Ishikawa (cell line): Measurements from ENCODE around the gene NLRP8.
A peak's percentile ranks its signal among the peaks of the same experiment; 100 is the strongest.

Source experiments
- CEBPB ChIP-seq: IDR thresholded peaks from 2 replicates; pipeline ENCODE4 v1.6.1; 2012
- CREB1 ChIP-seq: IDR thresholded peaks from 2 replicates; pipeline ENCODE4 v1.6.1; 2012; ENCODE audit warnings: low read depth
- EGR1 ChIP-seq: IDR thresholded peaks from 2 replicates; pipeline ENCODE4 v1.6.1; 2012
- EP300 ChIP-seq: IDR thresholded peaks from 2 replicates; pipeline ENCODE4 v1.6.1; 2012; ENCODE audit warnings: borderline replicate concordance
- FOXM1 ChIP-seq: IDR thresholded peaks from 2 replicates; pipeline ENCODE4 v1.6.1; 2012; ENCODE audit warnings: low read depth, borderline replicate concordance
- NFIC ChIP-seq: IDR thresholded peaks from 2 replicates; pipeline ENCODE4 v1.6.1; 2012
- RAD21 ChIP-seq: IDR thresholded peaks from 2 replicates; pipeline ENCODE4 v1.6.1; 2012; ENCODE audit warnings: low read depth
- TAF1 ChIP-seq: IDR thresholded peaks from 2 replicates; pipeline ENCODE4 v1.6.1; 2012; ENCODE audit warnings: low read depth, mild to moderate bottlenecking
- TCF12 ChIP-seq: IDR thresholded peaks from 2 replicates; pipeline ENCODE4 v1.6.1; 2012; ENCODE audit warnings: low read depth
- TEAD4 ChIP-seq: IDR thresholded peaks from 2 replicates; pipeline ENCODE4 v1.6.1; 2012
- YY1 ChIP-seq: IDR thresholded peaks from 2 replicates; pipeline ENCODE4 v1.6.1; 2012; ENCODE audit warnings: low read depth
- ZBTB7A ChIP-seq: IDR thresholded peaks from 2 replicates; pipeline ENCODE4 v1.6.1; 2012; ENCODE audit warnings: low read depth
- TF ChIP-seq, protein P1 (sequence below): IDR thresholded peaks from 2 replicates; pipeline ENCODE4 v1.6.1; 2012; ENCODE audit warnings: low read depth, mild to moderate bottlenecking
- TF ChIP-seq, protein P2 (sequence below): IDR thresholded peaks from 2 replicates; pipeline ENCODE4 v1.6.1; 2012
- TF ChIP-seq, protein P3 (sequence below): IDR thresholded peaks from 2 replicates; pipeline ENCODE4 v1.6.1; 2012

Gene NLRP8

GRCh38 chr19:55913643-55914268 lies 33.9 kb upstream of the NLRP8 start:
- TF ChIP-seq RAD21 (peak; percentile 35; the same call in 1 of the 2 replicates), TAF1 (no peak)
- TF ChIP-seq, protein P1, sequence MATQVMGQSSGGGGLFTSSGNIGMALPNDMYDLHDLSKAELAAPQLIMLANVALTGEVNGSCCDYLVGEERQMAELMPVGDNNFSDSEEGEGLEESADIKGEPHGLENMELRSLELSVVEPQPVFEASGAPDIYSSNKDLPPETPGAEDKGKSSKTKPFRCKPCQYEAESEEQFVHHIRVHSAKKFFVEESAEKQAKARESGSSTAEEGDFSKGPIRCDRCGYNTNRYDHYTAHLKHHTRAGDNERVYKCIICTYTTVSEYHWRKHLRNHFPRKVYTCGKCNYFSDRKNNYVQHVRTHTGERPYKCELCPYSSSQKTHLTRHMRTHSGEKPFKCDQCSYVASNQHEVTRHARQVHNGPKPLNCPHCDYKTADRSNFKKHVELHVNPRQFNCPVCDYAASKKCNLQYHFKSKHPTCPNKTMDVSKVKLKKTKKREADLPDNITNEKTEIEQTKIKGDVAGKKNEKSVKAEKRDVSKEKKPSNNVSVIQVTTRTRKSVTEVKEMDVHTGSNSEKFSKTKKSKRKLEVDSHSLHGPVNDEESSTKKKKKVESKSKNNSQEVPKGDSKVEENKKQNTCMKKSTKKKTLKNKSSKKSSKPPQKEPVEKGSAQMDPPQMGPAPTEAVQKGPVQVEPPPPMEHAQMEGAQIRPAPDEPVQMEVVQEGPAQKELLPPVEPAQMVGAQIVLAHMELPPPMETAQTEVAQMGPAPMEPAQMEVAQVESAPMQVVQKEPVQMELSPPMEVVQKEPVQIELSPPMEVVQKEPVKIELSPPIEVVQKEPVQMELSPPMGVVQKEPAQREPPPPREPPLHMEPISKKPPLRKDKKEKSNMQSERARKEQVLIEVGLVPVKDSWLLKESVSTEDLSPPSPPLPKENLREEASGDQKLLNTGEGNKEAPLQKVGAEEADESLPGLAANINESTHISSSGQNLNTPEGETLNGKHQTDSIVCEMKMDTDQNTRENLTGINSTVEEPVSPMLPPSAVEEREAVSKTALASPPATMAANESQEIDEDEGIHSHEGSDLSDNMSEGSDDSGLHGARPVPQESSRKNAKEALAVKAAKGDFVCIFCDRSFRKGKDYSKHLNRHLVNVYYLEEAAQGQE: no peak

DNA sequence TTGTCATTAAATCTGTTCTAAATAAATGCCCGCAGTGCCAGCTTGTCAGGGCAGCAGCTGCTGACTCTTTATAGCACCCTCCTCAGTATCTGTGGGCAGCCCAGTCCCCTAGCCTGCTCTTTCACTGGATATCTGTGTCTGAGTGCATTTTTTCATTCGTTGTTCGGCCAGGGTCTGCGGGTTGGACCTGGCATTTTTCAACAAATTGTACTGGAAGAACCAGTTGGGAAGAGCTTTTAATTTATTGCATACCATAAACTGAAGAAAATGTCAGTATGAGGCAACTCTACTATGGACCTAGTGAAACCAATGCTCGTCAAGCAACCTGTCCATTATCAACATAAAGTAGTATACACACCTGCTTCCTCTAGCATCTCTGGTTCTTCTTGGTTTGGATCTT lies 24.1 kb upstream of the NLRP8 start:
- TF ChIP-seq FOXM1 (no peak), EP300 (no peak), YY1 (no peak), RAD21 (no peak), ZBTB7A (no peak), TEAD4 (no peak), TCF12 (no peak)
- TF ChIP-seq, protein P1: no peak
- TF ChIP-seq, protein P2, sequence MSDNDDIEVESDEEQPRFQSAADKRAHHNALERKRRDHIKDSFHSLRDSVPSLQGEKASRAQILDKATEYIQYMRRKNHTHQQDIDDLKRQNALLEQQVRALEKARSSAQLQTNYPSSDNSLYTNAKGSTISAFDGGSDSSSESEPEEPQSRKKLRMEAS: no peak

DNA sequence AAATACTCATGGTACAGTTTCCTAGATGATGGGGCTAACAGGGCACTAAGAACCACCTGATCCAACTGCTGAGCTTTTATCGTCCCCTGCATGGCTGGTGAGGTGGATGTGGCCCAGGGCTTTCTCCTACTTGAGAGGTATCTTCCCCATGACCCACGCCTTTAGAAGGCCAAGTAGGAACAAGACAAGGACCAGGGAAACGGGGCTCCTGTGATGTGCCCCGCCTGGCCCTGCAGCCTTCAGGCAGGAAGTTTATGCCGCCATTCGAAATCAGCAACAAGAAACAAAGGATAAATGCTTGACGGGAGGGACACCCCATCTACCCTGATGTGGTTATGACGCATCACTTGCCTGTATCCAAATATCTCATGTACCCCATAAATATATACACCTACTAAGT lies 19.6 kb upstream of the NLRP8 start:
- no peak for TF ChIP-seq ZBTB7A
- TF ChIP-seq CEBPB: no peak
- no peak for TF ChIP-seq RAD21
- TF ChIP-seq, protein P3, sequence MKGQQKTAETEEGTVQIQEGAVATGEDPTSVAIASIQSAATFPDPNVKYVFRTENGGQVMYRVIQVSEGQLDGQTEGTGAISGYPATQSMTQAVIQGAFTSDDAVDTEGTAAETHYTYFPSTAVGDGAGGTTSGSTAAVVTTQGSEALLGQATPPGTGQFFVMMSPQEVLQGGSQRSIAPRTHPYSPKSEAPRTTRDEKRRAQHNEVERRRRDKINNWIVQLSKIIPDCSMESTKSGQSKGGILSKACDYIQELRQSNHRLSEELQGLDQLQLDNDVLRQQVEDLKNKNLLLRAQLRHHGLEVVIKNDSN: no peak
- no peak for TF ChIP-seq NFIC
- TF ChIP-seq FOXM1: no peak

DNA sequence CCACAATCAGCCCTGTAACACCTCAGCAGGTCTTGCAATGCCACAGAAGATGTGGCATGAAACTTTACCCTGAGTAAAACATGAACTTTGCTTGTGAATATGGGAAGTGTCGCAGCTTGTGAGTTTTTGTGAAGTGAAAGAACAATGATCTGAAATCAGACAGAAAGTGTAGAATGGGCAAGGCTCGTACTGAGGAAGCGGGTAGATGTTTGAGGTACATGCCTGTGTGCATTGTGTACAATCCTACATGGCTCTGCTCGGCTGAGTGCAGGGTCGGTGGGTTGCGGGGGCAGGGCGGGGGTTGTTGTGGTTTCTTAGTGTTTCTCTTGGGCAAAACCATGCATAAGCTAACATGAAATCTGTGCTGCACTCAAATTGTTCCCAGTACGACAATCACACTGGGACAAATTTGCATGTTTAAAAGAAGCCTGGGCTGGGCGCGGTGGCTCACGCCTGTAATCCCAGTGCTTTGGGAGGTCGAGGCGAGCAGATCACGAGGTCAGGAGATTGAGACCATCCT lies 16.6 kb upstream of the NLRP8 start:
- TF ChIP-seq TEAD4: no peak
- no peak for TF ChIP-seq RAD21
- TF ChIP-seq TAF1: no peak
- TF ChIP-seq, protein P3: no peak
- TF ChIP-seq YY1: no peak
- no peak for TF ChIP-seq CREB1
- no peak for TF ChIP-seq NFIC
- no peak for TF ChIP-seq TCF12
- TF ChIP-seq CEBPB: no peak
- TF ChIP-seq FOXM1: no peak
- TF ChIP-seq EGR1: no peak
- TF ChIP-seq, protein P1: no peak
- no peak for TF ChIP-seq ZBTB7A
- no peak for TF ChIP-seq EP300

DNA sequence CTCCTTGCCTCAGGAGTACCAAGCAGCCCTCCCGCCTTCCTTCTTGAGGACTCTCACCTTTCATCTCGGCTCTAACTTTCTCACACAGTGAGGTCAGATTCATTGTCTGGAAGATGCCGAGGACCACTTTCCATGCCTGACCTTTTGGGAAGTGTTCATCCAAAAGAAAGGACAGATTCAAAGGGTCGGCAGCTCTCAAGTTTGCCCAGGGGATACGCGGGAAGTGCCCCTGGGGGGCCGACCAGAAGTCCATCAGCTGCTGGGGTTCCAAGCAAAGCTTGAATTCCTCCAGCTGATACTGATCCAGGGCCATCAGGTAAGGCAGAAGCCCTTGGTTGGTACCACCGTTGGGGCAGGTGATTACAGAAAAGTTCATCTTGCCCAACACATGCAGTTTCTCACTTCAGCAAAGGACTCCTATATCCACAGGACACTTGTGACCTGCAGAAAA lies 15.7 kb upstream of the NLRP8 start, which contains the start of gene NLRP13:
Gene NLRP13, minus strand, starts transcription at position 401 of the 451 bp plus-strand sequence. Its CDS starts 25 bp downstream, at position 376.
- TF ChIP-seq TAF1 (no peak), YY1 (no peak), EP300 (no peak), CEBPB (no peak), CREB1 (no peak), TCF12 (no peak), EGR1 (no peak), RAD21 (no peak), FOXM1 (no peak), ZBTB7A (no peak), NFIC (no peak), TEAD4 (no peak)
- TF ChIP-seq, protein P1: no peak
- TF ChIP-seq, protein P2: no peak
- TF ChIP-seq, protein P3: no peak
